T1000 (cell line): ENCODE data around the gene LRRC37A3.
"Not testable (repeated sequence)": the region's sequence is repeated elsewhere in the genome, so short reads cannot be mapped to it uniquely, and the experiment has no call there.

Experiments
- DNase-seq: peaks from one replicate; lab custom pipeline; 2025; ENCODE audit warnings: mixed read lengths; lab: John Stamatoyannopoulos, UW

LRRC37A3 gene

GRCh38 chr17:64834060-64834459 is 85.2 kb downstream of the LRRC37A3 start:
- not testable (repeated sequence) for DNase-seq

GRCh38 chr17:64830631-64831040 is 88.6 kb downstream of the LRRC37A3 start:
- not testable (repeated sequence) for DNase-seq

- DNase-seq, result not testable (repeated sequence)
These were observed 89.3 kb downstream of the LRRC37A3 start for GRCh38 chr17:64829824-64830630.

GRCh38 chr17:64829068-64829467 is 90.2 kb downstream of the LRRC37A3 start:
- not testable (repeated sequence) for DNase-seq

- DNase-seq, result not testable (repeated sequence)
These were observed 100.4 kb downstream of the LRRC37A3 start for GRCh38 chr17:64818904-64819303.

GRCh38 chr17:64815833-64816198 is 103.5 kb downstream of the LRRC37A3 start:
- not testable (repeated sequence) for DNase-seq

- not testable (repeated sequence) for DNase-seq
These were observed 104.1 kb downstream of the LRRC37A3 start for GRCh38 chr17:64814993-64815832.

- DNase-seq, result not testable (repeated sequence)
These were observed 110.9 kb downstream of the LRRC37A3 start for GRCh38 chr17:64808178-64808977.
